Endodermal cell (in vitro differentiated cells): ENCODE results near the gene RASD1. TPM values are rescaled to one million over a fixed set of nuclear protein-coding genes. Genes with fewer than 3 reads are reported as not detected.
A peak's percentile ranks its signal among the peaks of the same experiment; 100 is the strongest.

Experiments used
- DNase-seq: peaks from one replicate; pipeline ENCODE4 v3.0.0-alpha.2; 2017
- H3K27ac ChIP-seq: 2 replicates; pipeline ENCODE4 v1.5.1; 2013; ENCODE audit warnings: mild to moderate bottlenecking, low read depth, low read length, moderate library complexity
- H3K27me3 ChIP-seq: 2 replicates; pipeline ENCODE4 v1.6.1; 2013; ENCODE audit warnings: mild to moderate bottlenecking, low read length, moderate library complexity; ENCODE audit not compliant: insufficient read depth, control insufficient read depth, poor library complexity, severe bottlenecking
- H3K36me3 ChIP-seq: 2 replicates; pipeline ENCODE4 v1.7.0; 2013; ENCODE audit warnings: mild to moderate bottlenecking, low read length, moderate library complexity; ENCODE audit not compliant: control insufficient read depth, insufficient read depth
- H3K4me1 ChIP-seq: one replicate; pipeline ENCODE4 v1.7.0; 2013; ENCODE audit warnings: low read length; ENCODE audit not compliant: control insufficient read depth, insufficient read depth
- H3K4me3 ChIP-seq: 2 replicates; pipeline ENCODE4 v1.5.1; 2013; ENCODE audit warnings: mild to moderate bottlenecking, low read length, moderate library complexity
- H3K9ac ChIP-seq: 2 replicates; pipeline ENCODE4 v1.6.1; 2013; ENCODE audit warnings: mild to moderate bottlenecking, low read length, moderate library complexity; ENCODE audit not compliant: poor library complexity, severe bottlenecking; ENCODE audit errors: extremely low read depth
- H3K9me3 ChIP-seq: 2 replicates; pipeline ENCODE4 v1.6.1; 2013; ENCODE audit warnings: mild to moderate bottlenecking, low read length, moderate library complexity; ENCODE audit not compliant: control insufficient read depth
- H3K27ac Mint-ChIP-seq: 2 replicates; pipeline ENCODE4 v1.8.0; 2020; ENCODE audit warnings: mixed read lengths
- H3K27me3 Mint-ChIP-seq: 2 replicates; pipeline ENCODE4 v1.8.0; 2021; ENCODE audit warnings: mild to moderate bottlenecking, mixed read lengths; ENCODE audit not compliant: insufficient read depth
- H3K36me3 Mint-ChIP-seq: 2 replicates; pipeline ENCODE4 v1.8.0; 2020; ENCODE audit warnings: low read depth, mixed read lengths
- H3K4me1 Mint-ChIP-seq: 2 replicates; pipeline ENCODE4 v1.8.0; 2020; ENCODE audit warnings: mixed read lengths
- H3K4me3 Mint-ChIP-seq: 2 replicates; pipeline ENCODE4 v1.8.0; 2020; ENCODE audit warnings: mild to moderate bottlenecking, moderate library complexity, mixed read lengths
- H3K9me3 Mint-ChIP-seq: 2 replicates; pipeline ENCODE4 v1.8.0; 2020; ENCODE audit warnings: mild to moderate bottlenecking, mixed read lengths
- CTCF ChIP-seq: fragments of 200-600 bp; sonication (generic); conservative IDR thresholded peaks from 2 replicates; pipeline ENCODE4 v1.5.0; 2021; ENCODE audit warnings: antibody characterized with exemption, mild to moderate bottlenecking
- WGBS, 2 experiments: methylation state at CpG; one replicate each; pipeline versions ENCODE4 v1.1.5 to v1.1.7; 2013; ENCODE audit warnings: missing lambda C conversion rate in 2 of 2, mixed read lengths in 1 of 2; ENCODE audit not compliant: insufficient coverage in 1 of 2, insufficient read length in 1 of 2; 5-methylcytosine and 5-hydroxymethylcytosine counted together
- total RNA-seq, 2 donors: library from RNA; stranded (reverse); fragmentation: NEBNext Ultra II Directional in 1 of 2; extraction: Animal tissue kit (Norgen Biotek cat#: 25700) in 1 of 2; gene quantifications; 2 replicates in 1 of 2; 3 replicates in 1 of 2; pipeline ENCODE4 v1.2.1, GENCODE V29; 2021

Gene RASD1
- total RNA-seq, 2 donors from 2014 or later = 1.9 to 2.5 TPM

DNA sequence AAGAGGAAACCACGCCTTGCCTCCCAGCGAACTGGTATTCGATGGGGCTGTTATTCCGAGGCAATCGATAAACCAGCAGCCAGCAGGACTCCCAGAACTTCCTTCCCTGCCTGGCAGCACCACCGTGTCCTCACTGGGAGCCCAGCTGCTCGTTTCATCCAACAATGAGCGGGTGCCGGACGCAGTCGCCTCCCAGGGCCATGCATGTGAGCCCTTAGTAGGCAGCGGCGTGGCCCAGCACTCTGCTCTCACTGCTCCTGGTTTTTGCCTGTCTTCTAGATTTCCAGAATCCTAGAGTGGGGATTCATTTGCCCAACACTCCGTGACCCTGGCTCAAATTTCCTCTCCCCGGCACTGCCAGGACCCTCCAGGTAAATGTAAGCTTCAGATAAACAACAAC is 29.1 kb upstream of the RASD1 start:
- DNase-seq = no peak
- H3K27ac Mint-ChIP-seq = no peak overlapping the region
- Histone ChIP-seq H3K27ac (no peak overlapping the region), H3K4me1 (peaks cover 13% of the 10 kb centered on the region), H3K9me3 (no peaks in the 10 kb centered on the region), H3K36me3 (no peaks in the 10 kb centered on the region), H3K27me3 (no peaks in the 10 kb centered on the region), H3K4me3 (no peak overlapping the region), H3K9ac (no peak overlapping the region)
- H3K4me1 Mint-ChIP-seq = peaks cover 17% of the 10 kb centered on the region
- TF ChIP-seq CTCF = no peak
- WGBS, 2 experiments = 93 to 94% methylated on average over 15 of the region's 15 CpGs
- H3K9me3 Mint-ChIP-seq = peaks cover 7% of the 10 kb centered on the region
- H3K27me3 Mint-ChIP-seq = no peaks in the 10 kb centered on the region
- no peak overlapping the region for H3K4me3 Mint-ChIP-seq
- peaks cover 5% of the 10 kb centered on the region for H3K36me3 Mint-ChIP-seq

DNA sequence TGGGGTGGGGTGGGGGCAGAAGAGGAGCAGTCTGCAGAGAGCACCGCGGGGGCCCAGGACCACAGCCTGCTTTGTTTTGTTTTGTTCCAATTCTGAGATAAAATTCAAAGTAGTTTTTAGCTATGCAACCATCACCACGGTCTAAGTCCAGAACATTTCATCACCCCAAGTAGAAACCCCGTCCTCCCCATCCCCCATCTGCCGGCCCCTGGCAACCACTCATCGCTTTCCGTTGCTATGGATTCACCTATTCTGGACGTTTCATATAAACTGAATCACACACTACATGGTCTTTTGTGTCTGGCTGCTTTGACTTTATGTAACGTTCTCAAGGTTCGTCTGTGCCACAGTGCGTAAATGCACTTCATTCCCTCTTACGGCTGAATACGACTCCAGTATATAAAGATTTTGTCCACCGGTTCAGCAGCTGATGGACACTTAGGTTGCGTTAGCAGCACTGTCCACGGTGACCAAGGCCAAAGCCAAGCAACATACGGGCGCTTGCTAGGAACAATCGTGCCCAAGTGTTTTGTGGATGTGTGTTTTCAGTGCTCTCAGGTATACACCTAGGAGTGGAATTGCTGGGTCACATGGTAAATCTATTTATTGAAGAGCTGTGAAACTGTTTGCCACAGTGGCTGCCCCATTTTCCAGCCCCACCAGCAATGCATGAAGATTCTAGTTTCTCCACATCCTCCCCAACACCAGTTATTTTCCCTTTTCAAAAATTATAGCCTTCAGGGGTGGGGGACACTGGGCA is 27.7 kb upstream of the RASD1 start:
- Histone ChIP-seq H3K27me3 (no peaks in the 10 kb centered on the region), H3K4me3 (no peak overlapping the region), H3K9ac (no peak overlapping the region), H3K9me3 (no peaks in the 10 kb centered on the region), H3K4me1 (peaks cover 13% of the 10 kb centered on the region), H3K27ac (peak overlapping the region; percentile 29), H3K36me3 (no peaks in the 10 kb centered on the region)
- Mint-ChIP-seq H3K36me3 (peaks cover 5% of the 10 kb centered on the region), H3K27ac (no peak overlapping the region), H3K9me3 (peaks cover 7% of the 10 kb centered on the region), H3K4me3 (no peak overlapping the region), H3K27me3 (no peaks in the 10 kb centered on the region), H3K4me1 (peaks cover 17% of the 10 kb centered on the region)
- no peak for DNase-seq
- TF ChIP-seq CTCF = no peak
- 94 to 97% methylated on average over 17 to 19 of the region's 19 CpGs for WGBS, 2 experiments

GRCh38 chr17:17523001-17523730 is 27.0 kb upstream of the RASD1 start:
- no peaks in the 10 kb centered on the region for H3K27me3 ChIP-seq
- peak overlapping the region; percentile 49 for H3K27ac ChIP-seq
- Mint-ChIP-seq H3K4me1 (peaks cover 17% of the 10 kb centered on the region), H3K36me3 (peaks cover 5% of the 10 kb centered on the region), H3K27me3 (no peaks in the 10 kb centered on the region), H3K9me3 (peaks cover 7% of the 10 kb centered on the region), H3K27ac (peak overlapping the region; percentile 81), H3K4me3 (no peak overlapping the region)
- WGBS, 2 experiments = 71 to 72% methylated on average over 5 to 14 of the region's 14 CpGs
- no peak overlapping the region for H3K4me3 ChIP-seq
- peak; percentile 13 for TF ChIP-seq CTCF
- H3K9ac ChIP-seq = no peak overlapping the region
- H3K36me3 ChIP-seq = no peaks in the 10 kb centered on the region
- DNase-seq = peak; percentile 80
- no peaks in the 10 kb centered on the region for H3K9me3 ChIP-seq
- peaks cover 13% of the 10 kb centered on the region for H3K4me1 ChIP-seq
